Neural cell (in vitro differentiated cells): ENCODE results near the gene SPTLC2. TPM values are rescaled to one million over a fixed set of nuclear protein-coding genes. Genes with fewer than 3 reads are reported as not detected.

ENCODE experiments used
- H2AFZ ChIP-seq: fragments of 200-600, 300-800 bp; sonication (generic), shearing (Covaris generic); 2 replicates; pipeline ENCODE4 v1.6.0; 2014; ENCODE audit warnings: low read depth, mild to moderate bottlenecking, antibody characterized with exemption, low read length, moderate library complexity
- H3F3A ChIP-seq: fragments of 200-600 bp; shearing (Covaris generic); 2 replicates; pipeline ENCODE4 v1.6.1; 2016; ENCODE audit warnings: mild to moderate bottlenecking, moderate library complexity, mixed read lengths, antibody characterized with exemption, low read length; ENCODE audit not compliant: insufficient read depth, poor library complexity, severe bottlenecking
- H3K27ac ChIP-seq: fragments of 200-600, 300-800 bp; sonication (generic), shearing (Covaris generic); 2 replicates; pipeline ENCODE4 v1.5.1; 2014; ENCODE audit warnings: mild to moderate bottlenecking, low read length, moderate library complexity
- H3K27me3 ChIP-seq: fragments of 300-800, 200-600 bp; sonication (generic), shearing (Covaris generic); 2 replicates; pipeline ENCODE4 v1.6.0; 2014; ENCODE audit warnings: mild to moderate bottlenecking, low read depth, low read length, moderate library complexity; ENCODE audit not compliant: insufficient read depth
- H3K36me3 ChIP-seq: fragments of 300-800, 200-600 bp; sonication (generic), shearing (Covaris generic); 2 replicates; pipeline ENCODE4 v1.5.1; 2014; ENCODE audit warnings: mild to moderate bottlenecking, antibody characterized with exemption, low read length, moderate library complexity; ENCODE audit not compliant: insufficient read depth
- H3K4me2 ChIP-seq: fragments of 300-800, 200-600 bp; sonication (generic), shearing (Covaris generic); 2 replicates; pipeline ENCODE4 v1.6.0; 2014; ENCODE audit warnings: mild to moderate bottlenecking, low read length
- H3K4me3 ChIP-seq: fragments of 300-800, 200-600 bp; sonication (generic), shearing (Covaris generic); 2 replicates; pipeline ENCODE4 v1.5.1; 2014; ENCODE audit warnings: mild to moderate bottlenecking, low read length, moderate library complexity
- H3K79me2 ChIP-seq: fragments of 200-600 bp; shearing (Covaris generic); replicated peaks from 2 replicates; pipeline ENCODE4 v1.6.0; 2014; ENCODE audit warnings: mild to moderate bottlenecking, low read length, moderate library complexity; ENCODE audit not compliant: insufficient read depth
- H3K9ac ChIP-seq: fragments of 300-800, 200-600 bp; sonication (generic), shearing (Covaris generic); 2 replicates; pipeline ENCODE4 v1.6.1; 2016; ENCODE audit warnings: mild to moderate bottlenecking, low read length, mixed read lengths
- H3K9me2 ChIP-seq: fragments of 200-600 bp; shearing (Covaris generic); 2 replicates; pipeline ENCODE4 v1.6.1; 2016; ENCODE audit warnings: mild to moderate bottlenecking, low read length, mixed read lengths; ENCODE audit not compliant: insufficient read depth
- H3K9me3 ChIP-seq: fragments of 200-600, 300-800 bp; sonication (generic), shearing (Covaris generic); 2 replicates; pipeline ENCODE4 v1.6.1; 2016; ENCODE audit warnings: mild to moderate bottlenecking, mixed run types, low read length, moderate library complexity, mixed read lengths
- H4K20me1 ChIP-seq: fragments of 200-600 bp; shearing (Covaris generic); 2 replicates; pipeline ENCODE4 v1.6.1; 2016; ENCODE audit warnings: mild to moderate bottlenecking, mixed run types; ENCODE audit not compliant: insufficient read depth
- CTCF ChIP-seq: fragments of 450-650 bp; IDR thresholded peaks from 2 replicates; pipeline ENCODE4 v1.5.1; 2014; ENCODE audit warnings: antibody characterized with exemption, mild to moderate bottlenecking, moderate library complexity; ENCODE audit not compliant: poor library complexity, severe bottlenecking
- EP300 ChIP-seq: fragments of 450-650 bp; conservative IDR thresholded peaks from 2 replicates; pipeline ENCODE4 v1.6.1; 2014; ENCODE audit warnings: antibody characterized with exemption, mild to moderate bottlenecking, moderate library complexity; ENCODE audit not compliant: poor library complexity, severe bottlenecking
- EZH2 ChIP-seq: fragments of 200-600, 300-800 bp; shearing (Covaris generic), sonication (generic); IDR thresholded peaks from 2 replicates; pipeline ENCODE4 v1.6.1; 2014; ENCODE audit warnings: antibody characterized with exemption, low read length, borderline replicate concordance, mild to moderate bottlenecking; ENCODE audit not compliant: insufficient read depth, poor library complexity, severe bottlenecking
- MXI1 ChIP-seq: fragments of 450-650 bp; conservative IDR thresholded peaks from 2 replicates; pipeline ENCODE4 v1.6.1; 2014; ENCODE audit warnings: antibody characterized with exemption, mild to moderate bottlenecking; ENCODE audit not compliant: poor library complexity, severe bottlenecking
- POLR2AphosphoS5 ChIP-seq: IDR thresholded peaks from 2 replicates; pipeline ENCODE4 v1.6.1; 2012
- RAD21 ChIP-seq: fragments of 450-650 bp; conservative IDR thresholded peaks from 2 replicates; pipeline ENCODE4 v1.6.1; 2014; ENCODE audit warnings: antibody characterized with exemption, mild to moderate bottlenecking, moderate library complexity
- SMC3 ChIP-seq: fragments of 450-650 bp; conservative IDR thresholded peaks from 2 replicates; pipeline ENCODE4 v1.6.1; 2014; ENCODE audit warnings: antibody characterized with exemption, mild to moderate bottlenecking, moderate library complexity; ENCODE audit not compliant: poor library complexity
- TAF1 ChIP-seq: IDR thresholded peaks from 2 replicates; pipeline ENCODE4 v1.6.1; 2012; ENCODE audit warnings: low read depth
- polyA plus RNA-seq: library from polyadenylated mRNA; depleted of rRNA; stranded (reverse); fragments of >200 nt; gene quantifications from 2 replicates; pipeline ENCODE4 v1.2.3, GENCODE V29; 2014
- TF ChIP-seq, protein P1 (sequence below): IDR thresholded peaks from 2 replicates; pipeline ENCODE4 v1.6.1; 2012; ENCODE audit warnings: borderline replicate concordance

SPTLC2 gene
- polyA plus RNA-seq, 1 donor from 2014 or later = 15.1 TPM

DNA sequence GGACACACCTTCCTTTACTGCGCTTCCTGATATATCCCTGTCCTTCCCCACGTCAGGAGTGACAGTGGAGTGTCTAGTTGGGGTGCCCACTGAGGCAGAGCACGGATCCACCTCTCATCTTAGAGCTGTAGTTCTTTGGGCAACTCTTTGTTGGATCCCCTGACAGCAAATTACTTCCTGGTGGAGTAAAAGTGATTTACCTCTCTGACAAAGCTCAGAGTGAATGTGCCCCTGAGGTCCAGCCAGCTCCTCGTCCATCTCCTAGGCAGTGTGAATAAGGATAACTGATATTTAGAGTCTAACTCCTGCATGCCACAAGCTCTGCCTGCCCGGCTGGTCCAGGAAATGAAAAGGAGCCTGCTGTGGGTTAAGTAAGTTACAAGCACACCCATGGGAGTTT lies 142.5 kb downstream of the SPTLC2 start:
- H3K9me3 ChIP-seq = no peaks in the 10 kb centered on the region
- no peaks in the 10 kb centered on the region for H3F3A ChIP-seq
- H3K27me3 ChIP-seq = no peaks in the 10 kb centered on the region
- no peak overlapping the region for H3K27ac ChIP-seq
- H4K20me1 ChIP-seq = no peaks in the 10 kb centered on the region
- no peaks in the 10 kb centered on the region for H3K36me3 ChIP-seq
- H3K4me2 ChIP-seq = no peak overlapping the region
- H3K79me2 ChIP-seq = no peaks in the 10 kb centered on the region
- no peaks in the 10 kb centered on the region for H3K9me2 ChIP-seq
- H3K4me3 ChIP-seq = no peak overlapping the region
- H2AFZ ChIP-seq = no peak overlapping the region
- no peak overlapping the region for H3K9ac ChIP-seq
- TF ChIP-seq EZH2 = no peak
- TF ChIP-seq RAD21 = no peak
- TF ChIP-seq POLR2AphosphoS5 = no peak
- TF ChIP-seq SMC3 = no peak
- TF ChIP-seq MXI1 = no peak
- TF ChIP-seq, protein P1, sequence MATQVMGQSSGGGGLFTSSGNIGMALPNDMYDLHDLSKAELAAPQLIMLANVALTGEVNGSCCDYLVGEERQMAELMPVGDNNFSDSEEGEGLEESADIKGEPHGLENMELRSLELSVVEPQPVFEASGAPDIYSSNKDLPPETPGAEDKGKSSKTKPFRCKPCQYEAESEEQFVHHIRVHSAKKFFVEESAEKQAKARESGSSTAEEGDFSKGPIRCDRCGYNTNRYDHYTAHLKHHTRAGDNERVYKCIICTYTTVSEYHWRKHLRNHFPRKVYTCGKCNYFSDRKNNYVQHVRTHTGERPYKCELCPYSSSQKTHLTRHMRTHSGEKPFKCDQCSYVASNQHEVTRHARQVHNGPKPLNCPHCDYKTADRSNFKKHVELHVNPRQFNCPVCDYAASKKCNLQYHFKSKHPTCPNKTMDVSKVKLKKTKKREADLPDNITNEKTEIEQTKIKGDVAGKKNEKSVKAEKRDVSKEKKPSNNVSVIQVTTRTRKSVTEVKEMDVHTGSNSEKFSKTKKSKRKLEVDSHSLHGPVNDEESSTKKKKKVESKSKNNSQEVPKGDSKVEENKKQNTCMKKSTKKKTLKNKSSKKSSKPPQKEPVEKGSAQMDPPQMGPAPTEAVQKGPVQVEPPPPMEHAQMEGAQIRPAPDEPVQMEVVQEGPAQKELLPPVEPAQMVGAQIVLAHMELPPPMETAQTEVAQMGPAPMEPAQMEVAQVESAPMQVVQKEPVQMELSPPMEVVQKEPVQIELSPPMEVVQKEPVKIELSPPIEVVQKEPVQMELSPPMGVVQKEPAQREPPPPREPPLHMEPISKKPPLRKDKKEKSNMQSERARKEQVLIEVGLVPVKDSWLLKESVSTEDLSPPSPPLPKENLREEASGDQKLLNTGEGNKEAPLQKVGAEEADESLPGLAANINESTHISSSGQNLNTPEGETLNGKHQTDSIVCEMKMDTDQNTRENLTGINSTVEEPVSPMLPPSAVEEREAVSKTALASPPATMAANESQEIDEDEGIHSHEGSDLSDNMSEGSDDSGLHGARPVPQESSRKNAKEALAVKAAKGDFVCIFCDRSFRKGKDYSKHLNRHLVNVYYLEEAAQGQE = no peak
- no peak for TF ChIP-seq EP300
- TF ChIP-seq CTCF = no peak
- TF ChIP-seq TAF1 = no peak

DNA sequence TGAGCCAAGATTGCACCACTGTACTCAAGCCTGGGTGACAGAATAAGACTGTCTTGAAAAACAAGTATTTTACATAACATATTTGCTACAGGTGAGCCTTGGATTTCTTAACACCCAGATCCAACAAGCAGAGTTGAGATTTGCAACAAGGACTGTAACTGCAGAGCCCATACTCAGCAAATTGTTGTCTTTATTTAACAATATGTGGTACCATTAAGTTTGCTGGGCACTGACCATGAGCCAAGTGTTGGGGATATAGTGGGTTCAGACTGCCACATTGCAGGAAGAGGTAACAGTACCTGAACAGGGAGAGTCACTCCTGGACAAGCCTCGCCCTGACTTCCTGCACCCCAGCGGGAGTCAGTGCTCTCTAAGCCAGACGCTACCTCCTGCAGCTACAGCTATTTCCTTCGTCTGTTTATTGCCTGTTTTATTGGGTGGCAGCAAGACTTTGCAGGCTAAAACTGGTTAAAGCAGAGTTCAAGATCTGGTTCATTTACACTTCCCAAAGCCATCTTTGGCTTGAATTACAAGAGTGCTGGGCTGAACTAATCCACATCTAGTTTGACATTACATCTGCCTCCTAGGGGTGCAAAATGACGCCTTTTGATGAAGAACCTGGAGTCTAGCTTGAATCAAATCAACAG lies 146.1 kb downstream of the SPTLC2 start:
- H3K27me3 ChIP-seq = no peaks in the 10 kb centered on the region
- H3K9ac ChIP-seq = no peak overlapping the region
- H2AFZ ChIP-seq = no peak overlapping the region
- no peaks in the 10 kb centered on the region for H3F3A ChIP-seq
- no peak overlapping the region for H3K27ac ChIP-seq
- no peaks in the 10 kb centered on the region for H3K9me3 ChIP-seq
- H3K4me3 ChIP-seq = no peak overlapping the region
- TF ChIP-seq EP300 = no peak
- no peak for TF ChIP-seq EZH2
- TF ChIP-seq POLR2AphosphoS5 = no peak
- no peak for TF ChIP-seq CTCF
- TF ChIP-seq SMC3 = no peak
- TF ChIP-seq, protein P1 = no peak
- no peak for TF ChIP-seq RAD21
- no peak for TF ChIP-seq TAF1
- no peak for TF ChIP-seq MXI1
- no peaks in the 10 kb centered on the region for H3K79me2 ChIP-seq
- no peaks in the 10 kb centered on the region for H3K9me2 ChIP-seq
- H3K4me2 ChIP-seq = no peak overlapping the region
- no peaks in the 10 kb centered on the region for H4K20me1 ChIP-seq
- peaks cover 3% of the 10 kb centered on the region for H3K36me3 ChIP-seq
